ENCODE measurements around the gene XYLT2. TPM values are rescaled to one million over a fixed set of nuclear protein-coding genes. Genes with fewer than 3 reads are reported as not detected.

Gene XYLT2
- total and polyA plus RNA-seq, 9 of the 15 experiments (the other 6 are each of a cell fraction or from before 2014, with no cell fraction given): 0.63 to 9.1 (median 4.3) TPM

DNA sequence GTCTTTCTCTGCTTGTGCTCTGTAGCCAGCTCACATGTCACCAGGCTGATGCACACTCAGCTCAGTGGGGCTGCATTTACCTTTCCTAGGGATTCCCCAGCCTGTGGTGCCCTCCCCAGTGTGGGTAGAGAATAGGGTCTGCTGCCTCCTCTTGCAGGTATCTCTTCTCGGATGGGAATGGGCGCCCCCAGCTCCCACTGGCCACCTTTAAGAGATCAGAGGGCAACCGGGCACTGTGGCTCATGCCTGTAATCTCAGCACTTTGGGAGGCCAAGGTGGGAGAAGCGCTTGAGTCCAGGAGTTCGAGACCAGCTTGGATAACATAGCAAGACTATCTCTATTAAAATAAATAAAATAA lies 3.3 kb downstream of the XYLT2 start:
- H2AFZ ChIP-seq (ENCODE audit: low read depth, low read length): no peak overlapping the region
- H3K4me3 ChIP-seq: no peak overlapping the region
- no TSS peak for BruUV-seq (replicated peaks)
- WGBS (ENCODE audit: insufficient coverage, low coverage, missing lambda C conversion rate): 89% methylated on average over 5 of the region's 5 CpGs
- H3K9me3 ChIP-seq (replicated peaks; ENCODE audit: control insufficient read depth, insufficient read depth, low read depth, low read length): no peaks in the 10 kb centered on the region
- peaks cover 18% of the 10 kb centered on the region for H3K79me2 ChIP-seq (ENCODE audit: control insufficient read depth, insufficient read depth, low read length)
- TF ChIP-seq ZNF408 (CRISPR knock-in tag; IDR thresholded peaks at IDR 0.05; ENCODE audit: low read depth) (no peak), POLR2G (IDR thresholded peaks at IDR 0.05; ENCODE audit: low read depth, low read length) (0 out of 2 replicates have a peak, but pooled peaks have one; percentile 9)
- peaks cover 8 to 35% of the 10 kb centered on the region in 2 experiments; a peak in 4 of 5 replicates for H3K4me1 ChIP-seq (replicated peaks in 1 of 2; ENCODE audit: control insufficient read depth in 2 of 2, insufficient read depth in 2 of 2, low read length in 2 of 2)
- in situ Hi-C loops (cut with MboI): no loop called here
- intact Hi-C loops (cut with micrococcal nuclease): no loop called here
- ChIA-PET POLR2A (interaction anchor here (0.5 to 1.2 kb wide), 5 partner anchors 9 to 29 kb away, joined by 3 to 5 read pairs (median 3); no protein-coding TSS in a partner anchor), CTCF (ENCODE audit: low intra/inter-chr PET ratio) (no interaction called here)
- no peaks in the 10 kb centered on the region; the same call in 1 of the 2 replicates for H4K20me1 ChIP-seq (replicated peaks; ENCODE audit: control insufficient read depth, insufficient read depth, low read length)
- H3K4me2 ChIP-seq (ENCODE audit: insufficient read depth, low read length): no peak overlapping the region
- no peak for ATAC-seq
- H3K27me3 ChIP-seq (ENCODE audit: control insufficient read depth in 2 of 2, insufficient read depth in 2 of 2, low read length in 2 of 2): no peaks in the 10 kb centered on the region; a peak in 1 of 5 replicates
- no peak overlapping the region for H3K27ac ChIP-seq (ENCODE audit: extremely low read depth, low read depth, low read length)
- DNase-seq (ENCODE audit: extremely low read depth in 1 of 4, low spot score in 3 of 4): no peak
- peaks cover 3% of the 10 kb centered on the region for H3K9me1 ChIP-seq (ENCODE audit: control insufficient read depth, insufficient read depth, low read length)
- H3K36me3 ChIP-seq (ENCODE audit: control insufficient read depth, insufficient read depth, low read length): peaks cover 10% of the 10 kb centered on the region; the same call in 1 of the 3 replicates
- FAIRE-seq: no peak
- H3K9ac ChIP-seq (ENCODE audit: insufficient read depth in 1 of 2, low read depth in 2 of 2, low read length in 2 of 2): no peak overlapping the region

DNA sequence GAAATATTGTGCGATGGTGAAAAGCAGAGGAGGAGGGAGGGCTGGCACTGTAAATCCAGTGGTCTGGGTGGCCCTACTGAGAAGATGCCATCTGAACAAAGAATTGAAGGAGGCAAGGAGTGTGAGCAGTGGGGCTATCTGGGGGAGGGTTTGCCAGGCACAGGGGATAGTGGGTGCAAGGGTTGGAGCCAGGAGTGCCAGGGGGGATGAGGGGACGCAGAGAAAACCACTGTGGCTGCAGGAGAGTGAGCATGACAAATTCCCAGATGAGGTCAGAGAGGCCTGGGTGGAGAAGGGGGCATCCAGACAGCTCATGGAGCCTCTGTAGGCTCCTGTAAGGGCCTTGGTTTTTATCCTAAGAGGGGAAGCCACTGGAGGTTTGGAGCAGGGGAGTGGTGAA lies 4.8 kb downstream of the XYLT2 start:
- no peak for DNase-seq (ENCODE audit: extremely low read depth in 1 of 4, low spot score in 3 of 4)
- intact Hi-C loops (cut with micrococcal nuclease): no loop called here
- no peak for ATAC-seq
- no peak overlapping the region for H3K9ac ChIP-seq (ENCODE audit: insufficient read depth in 1 of 2, low read depth in 2 of 2, low read length in 2 of 2)
- 67% methylated on average over 2 of the region's 2 CpGs for WGBS (ENCODE audit: insufficient coverage, low coverage, missing lambda C conversion rate)
- no peaks in the 10 kb centered on the region; the same call in 1 of the 2 replicates for H4K20me1 ChIP-seq (replicated peaks; ENCODE audit: control insufficient read depth, insufficient read depth, low read length)
- H3K4me2 ChIP-seq (ENCODE audit: insufficient read depth, low read length): no peak overlapping the region
- in situ Hi-C loops (cut with MboI): no loop called here
- no peak for FAIRE-seq
- ChIA-PET CTCF (ENCODE audit: low intra/inter-chr PET ratio) (no interaction called here), POLR2A (interaction anchor here (2.6 kb wide), 1 partner anchor 11 kb away, joined by 8 read pairs; no protein-coding TSS in a partner anchor)
- peaks cover 3% of the 10 kb centered on the region for H3K9me1 ChIP-seq (ENCODE audit: control insufficient read depth, insufficient read depth, low read length)
- H3K9me3 ChIP-seq (replicated peaks; ENCODE audit: control insufficient read depth, insufficient read depth, low read depth, low read length): no peaks in the 10 kb centered on the region
- peaks cover 8 to 40% of the 10 kb centered on the region in 2 experiments; a peak in 4 of 5 replicates for H3K4me1 ChIP-seq (replicated peaks in 1 of 2; ENCODE audit: control insufficient read depth in 2 of 2, insufficient read depth in 2 of 2, low read length in 2 of 2)
- H3K27me3 ChIP-seq (ENCODE audit: control insufficient read depth in 2 of 2, insufficient read depth in 2 of 2, low read length in 2 of 2): no peaks in the 10 kb centered on the region; a peak in 1 of 5 replicates
- peaks cover 19% of the 10 kb centered on the region; the same call in 1 of the 3 replicates for H3K36me3 ChIP-seq (ENCODE audit: control insufficient read depth, insufficient read depth, low read length)
- H3K4me3 ChIP-seq: no peak overlapping the region
- H3K79me2 ChIP-seq (ENCODE audit: control insufficient read depth, insufficient read depth, low read length): peaks cover 18% of the 10 kb centered on the region
- BruUV-seq (replicated peaks): no TSS peak
- H3K27ac ChIP-seq (ENCODE audit: extremely low read depth, low read depth, low read length): no peak overlapping the region
- no peak overlapping the region for H2AFZ ChIP-seq (ENCODE audit: low read depth, low read length)
- no peak for TF ChIP-seq ZNF780A (CRISPR knock-in tag; IDR thresholded peaks at IDR 0.05)
- TF ChIP-seq HNRNPK (IDR thresholded peaks at IDR 0.05; ENCODE audit: low read depth, low read length, poor library complexity, severe bottlenecking): no peak
- TF ChIP-seq, protein P1, sequence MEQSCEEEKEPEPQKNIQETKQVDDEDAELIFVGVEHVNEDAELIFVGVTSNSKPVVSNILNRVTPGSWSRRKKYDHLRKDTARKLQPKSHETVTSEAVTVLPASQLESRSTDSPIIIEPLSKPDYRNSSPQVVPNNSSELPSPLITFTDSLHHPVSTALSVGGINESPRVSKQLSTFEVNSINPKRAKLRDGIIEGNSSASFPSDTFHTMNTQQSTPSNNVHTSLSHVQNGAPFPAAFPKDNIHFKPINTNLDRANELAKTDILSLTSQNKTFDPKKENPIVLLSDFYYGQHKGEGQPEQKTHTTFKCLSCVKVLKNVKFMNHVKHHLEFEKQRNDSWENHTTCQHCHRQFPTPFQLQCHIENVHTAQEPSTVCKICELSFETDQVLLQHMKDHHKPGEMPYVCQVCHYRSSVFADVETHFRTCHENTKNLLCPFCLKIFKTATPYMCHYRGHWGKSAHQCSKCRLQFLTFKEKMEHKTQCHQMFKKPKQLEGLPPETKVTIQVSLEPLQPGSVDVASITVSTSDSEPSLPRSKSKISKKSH (CRISPR knock-in tag; IDR thresholded peaks at IDR 0.05): no peak
- no peak for TF ChIP-seq SAFB2 (IDR thresholded peaks at IDR 0.05; ENCODE audit: borderline replicate concordance, low read depth, low read length, severe bottlenecking)
- TF ChIP-seq ZNF431 (CRISPR knock-in tag; IDR thresholded peaks at IDR 0.05): no peak
- TF ChIP-seq ZKSCAN1 (IDR thresholded peaks at IDR 0.05; ENCODE audit: low read depth, low read length): no peak
- no peak for TF ChIP-seq FOXK2 (conservative IDR thresholded peaks at IDR 0.05 in 1 of 2, IDR thresholded peaks at IDR 0.05 in 1 of 2; ENCODE audit: low read depth in 2 of 2)
- TF ChIP-seq CXXC5 (CRISPR knock-in tag; IDR thresholded peaks at IDR 0.05): no peak
- no peak for TF ChIP-seq ZNF507 (tag; conservative IDR thresholded peaks at IDR 0.05)
- TF ChIP-seq, protein P2, sequence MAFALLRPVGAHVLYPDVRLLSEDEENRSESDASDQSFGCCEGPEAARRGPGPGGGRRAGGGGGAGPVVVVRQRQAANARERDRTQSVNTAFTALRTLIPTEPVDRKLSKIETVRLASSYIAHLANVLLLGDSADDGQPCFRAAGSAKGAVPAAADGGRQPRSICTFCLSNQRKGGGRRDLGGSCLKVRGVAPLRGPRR (CRISPR knock-in tag; IDR thresholded peaks at IDR 0.05): no peak
- no peak for TF ChIP-seq SMC3 (conservative IDR thresholded peaks at IDR 0.05; ENCODE audit: insufficient read depth, low read depth, low read length)
- TF ChIP-seq RBM14 (IDR thresholded peaks at IDR 0.05; ENCODE audit: borderline replicate concordance, insufficient read depth, low read depth, low read length): no peak

All from K562 (cell line).